ENCODE data around the gene B3GNT8. TPM values are rescaled to one million over a fixed set of nuclear protein-coding genes. Genes with fewer than 3 reads are reported as not detected.

B3GNT8 gene
- total and polyA plus RNA-seq, 2 experiments from 2014 or later: 0.71 to 1.8 TPM

- no peak overlapping the region for H3K4me3 ChIP-seq
- Mint-ChIP-seq H3K4me3 (no peak overlapping the region), H3K27me3 (ENCODE audit: insufficient read depth, low read depth, poor library complexity) (peaks cover 15% of the 10 kb centered on the region), H3K4me1 (peaks cover 18% of the 10 kb centered on the region), H3K36me3 (ENCODE audit: low read depth) (no peaks in the 10 kb centered on the region), H3K9me3 (no peaks in the 10 kb centered on the region; the same call in 2 of the 3 replicates), H3K27ac (no peak overlapping the region)
- H3K36me3 ChIP-seq (ENCODE audit: insufficient read depth): no peaks in the 10 kb centered on the region
- ATAC-seq (no peak), DNase-seq (ENCODE audit: low spot score) (no peak)
- H3K9me2 ChIP-seq (ENCODE audit: insufficient read depth): no peaks in the 10 kb centered on the region
- no peak overlapping the region for H3K27ac ChIP-seq (ENCODE audit: low read depth)
- H2AFZ ChIP-seq: peak overlapping the region; percentile 14; the same call in 1 of the 2 replicates
- peaks cover 3% of the 10 kb centered on the region; the same call in 1 of the 2 replicates for H3K4me1 ChIP-seq (ENCODE audit: insufficient read depth)
- no peak overlapping the region for H3K4me2 ChIP-seq
- H4K20me1 ChIP-seq (replicated peaks; ENCODE audit: insufficient read depth): no peaks in the 10 kb centered on the region
- no peaks in the 10 kb centered on the region for H3F3A ChIP-seq (replicated peaks; ENCODE audit: low read depth)
- TF ChIP-seq REST (IDR thresholded peaks at IDR 0.05; ENCODE audit: unreplicated experiment) (no peak), CTCF (conservative IDR thresholded peaks at IDR 0.05; ENCODE audit: low read depth in 2 of 2) (peak; percentile 34 to 42; a peak in 3 of 4 replicates), ZNF114 (CRISPR knock-in tag; IDR thresholded peaks at IDR 0.05) (no peak), NANOG (IDR thresholded peaks at IDR 0.05; ENCODE audit: borderline replicate concordance) (no peak), ZNF331 (CRISPR knock-in tag; IDR thresholded peaks at IDR 0.05; ENCODE audit: low read depth) (no peak), ETS1 (IDR thresholded peaks at IDR 0.05) (no peak), EZH2phosphoT487 (IDR thresholded peaks at IDR 0.05; ENCODE audit: unreplicated experiment) (no peak)
- peaks cover 17% of the 10 kb centered on the region; the same call in 1 of the 2 replicates for H3K27me3 ChIP-seq (ENCODE audit: insufficient read depth)
- H3K79me2 ChIP-seq (replicated peaks; ENCODE audit: insufficient read depth): no peaks in the 10 kb centered on the region
Observed at GRCh38 chr19:41447732-41448332, 20.7 kb upstream of the B3GNT8 start.

GRCh38 chr19:41445575-41445974 is 18.4 kb upstream of the B3GNT8 start:
- DNase-seq (ENCODE audit: low spot score) (no peak), ATAC-seq (no peak)
- H3K4me3 ChIP-seq: no peak overlapping the region
- TF ChIP-seq ETS1 (IDR thresholded peaks at IDR 0.05): no peak
- TF ChIP-seq ZNF114 (CRISPR knock-in tag; IDR thresholded peaks at IDR 0.05): no peak
- no peak for TF ChIP-seq EZH2 (IDR thresholded peaks at IDR 0.05; ENCODE audit: low read depth, unreplicated experiment)
- TF ChIP-seq CREB1 (CRISPR knock-in tag; IDR thresholded peaks at IDR 0.05; ENCODE audit: low read depth): no peak
- no peak for TF ChIP-seq CTCF (conservative IDR thresholded peaks at IDR 0.05; ENCODE audit: low read depth in 2 of 2)
- no peak for TF ChIP-seq JUNB (IDR thresholded peaks at IDR 0.05; ENCODE audit: unreplicated experiment)
- TF ChIP-seq POLR2AphosphoS5 (IDR thresholded peaks at IDR 0.05; ENCODE audit: low read depth): no peak
- no peaks in the 10 kb centered on the region for H3F3A ChIP-seq (replicated peaks; ENCODE audit: low read depth)
- Mint-ChIP-seq H3K27me3 (ENCODE audit: insufficient read depth, low read depth, poor library complexity) (peaks cover 15% of the 10 kb centered on the region), H3K36me3 (ENCODE audit: low read depth) (no peaks in the 10 kb centered on the region), H3K9me3 (no peaks in the 10 kb centered on the region; the same call in 2 of the 3 replicates), H3K4me1 (peaks cover 18% of the 10 kb centered on the region), H3K4me3 (no peak overlapping the region), H3K27ac (no peak overlapping the region)
- no peaks in the 10 kb centered on the region for H3K36me3 ChIP-seq (ENCODE audit: insufficient read depth)
- H3K27ac ChIP-seq (ENCODE audit: low read depth): no peak overlapping the region
- H3K4me2 ChIP-seq: no peak overlapping the region
- no peaks in the 10 kb centered on the region for H3K79me2 ChIP-seq (replicated peaks; ENCODE audit: insufficient read depth)
- H3K27me3 ChIP-seq (ENCODE audit: insufficient read depth): peaks cover 17% of the 10 kb centered on the region; the same call in 1 of the 2 replicates
- no peaks in the 10 kb centered on the region for H3K9me2 ChIP-seq (ENCODE audit: insufficient read depth)
- H4K20me1 ChIP-seq (replicated peaks; ENCODE audit: insufficient read depth): no peaks in the 10 kb centered on the region
- H2AFZ ChIP-seq: no peak overlapping the region
- H3K4me1 ChIP-seq (ENCODE audit: insufficient read depth): peaks cover 3% of the 10 kb centered on the region; the same call in 1 of the 2 replicates

All from GM23338 (cell line).